GM12891 (cell line): ENCODE measurements around the gene P2RY1.

ENCODE experiments used
- POLR2A ChIP-seq: IDR thresholded peaks from 2 replicates; pipeline ENCODE4 v1.6.1; 2011; ENCODE audit warnings: low read depth, low read length, control low read depth
- POLR2AphosphoS5 ChIP-seq: IDR thresholded peaks from 2 replicates; pipeline ENCODE4 v1.6.1; 2011; ENCODE audit warnings: low read depth, low read length, control low read depth
- SPI1 ChIP-seq: IDR thresholded peaks from 2 replicates; pipeline ENCODE4 v1.6.1; 2011; ENCODE audit warnings: low read depth, low read length, control low read depth
- TAF1 ChIP-seq: IDR thresholded peaks from 2 replicates; pipeline ENCODE4 v1.6.1; 2011; ENCODE audit warnings: low read depth, low read length, control low read depth

GRCh38 chr3:152834776-152835600 is at the start of gene P2RY1:
- TF ChIP-seq POLR2AphosphoS5 (no peak), POLR2A (no peak), TAF1 (no peak), SPI1 (no peak)
